Transverse colon (tissue), 4 donors: Measurements from ENCODE around the gene ARL6IP4.

Experiments used
- POLR2AphosphoS5 ChIP-seq, 3 donors: sonication (generic); formaldehyde crosslinking; IDR thresholded peaks; one replicate each; pipeline ENCODE4 v1.6.1; 2016; ENCODE audit warnings: antibody characterized with exemption in 3 of 3
- TF ChIP-seq, protein P1 (sequence below), 5 experiments: fragments of 200-600 bp in 3 of 5; fragments of 450-650 bp in 2 of 5; sonication (generic) in 3 of 5; IDR thresholded peaks; 1 replicate in 2 of 5; 2 replicates in 3 of 5; pipeline ENCODE4 v1.5.1; 2016 to 2017; ENCODE audit warnings: antibody characterized with exemption in 5 of 5, inconsistent platforms in 3 of 5, mild to moderate bottlenecking in 2 of 5, moderate library complexity in 1 of 5

DNA sequence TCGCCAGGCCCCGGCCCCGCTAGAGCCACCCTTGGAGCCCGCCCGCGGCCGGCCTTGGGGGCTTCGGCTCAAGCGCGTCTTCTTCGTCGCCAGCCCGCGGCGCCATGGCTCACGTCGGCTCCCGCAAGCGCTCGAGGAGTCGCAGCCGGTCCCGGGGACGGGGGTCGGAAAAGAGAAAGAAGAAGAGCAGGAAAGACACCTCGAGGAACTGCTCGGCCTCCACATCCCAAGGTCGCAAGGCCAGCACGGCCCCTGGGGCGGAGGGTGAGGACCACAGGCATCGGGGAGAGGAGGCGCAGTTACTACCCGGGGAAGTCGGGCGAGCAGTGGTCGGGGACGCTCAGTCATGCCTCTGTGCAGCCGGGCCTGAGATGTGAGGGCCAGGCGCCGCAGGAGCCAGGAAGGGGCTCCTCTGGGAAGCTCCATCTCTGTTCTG, 573 bp downstream of the ARL6IP4 start:
- TF ChIP-seq, protein P1, sequence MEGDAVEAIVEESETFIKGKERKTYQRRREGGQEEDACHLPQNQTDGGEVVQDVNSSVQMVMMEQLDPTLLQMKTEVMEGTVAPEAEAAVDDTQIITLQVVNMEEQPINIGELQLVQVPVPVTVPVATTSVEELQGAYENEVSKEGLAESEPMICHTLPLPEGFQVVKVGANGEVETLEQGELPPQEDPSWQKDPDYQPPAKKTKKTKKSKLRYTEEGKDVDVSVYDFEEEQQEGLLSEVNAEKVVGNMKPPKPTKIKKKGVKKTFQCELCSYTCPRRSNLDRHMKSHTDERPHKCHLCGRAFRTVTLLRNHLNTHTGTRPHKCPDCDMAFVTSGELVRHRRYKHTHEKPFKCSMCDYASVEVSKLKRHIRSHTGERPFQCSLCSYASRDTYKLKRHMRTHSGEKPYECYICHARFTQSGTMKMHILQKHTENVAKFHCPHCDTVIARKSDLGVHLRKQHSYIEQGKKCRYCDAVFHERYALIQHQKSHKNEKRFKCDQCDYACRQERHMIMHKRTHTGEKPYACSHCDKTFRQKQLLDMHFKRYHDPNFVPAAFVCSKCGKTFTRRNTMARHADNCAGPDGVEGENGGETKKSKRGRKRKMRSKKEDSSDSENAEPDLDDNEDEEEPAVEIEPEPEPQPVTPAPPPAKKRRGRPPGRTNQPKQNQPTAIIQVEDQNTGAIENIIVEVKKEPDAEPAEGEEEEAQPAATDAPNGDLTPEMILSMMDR (IDR thresholded peaks at IDR 0.05), result no peak
- TF ChIP-seq POLR2AphosphoS5 (IDR thresholded peaks at IDR 0.05), result no peak
